NT2/D1 (cell line): ENCODE results near the gene LSM11.

Experiments used
- SUZ12 ChIP-seq: IDR thresholded peaks from 2 replicates; pipeline ENCODE4 v1.6.1; 2011; ENCODE audit not compliant: insufficient read length, insufficient read depth; ENCODE audit errors: extremely low read depth
- YY1 ChIP-seq: IDR thresholded peaks from 2 replicates; pipeline ENCODE4 v1.6.1; 2011; ENCODE audit not compliant: insufficient read length, insufficient read depth
- ZNF274 ChIP-seq: IDR thresholded peaks from 2 replicates; pipeline ENCODE4 v1.6.1; 2011; ENCODE audit warnings: mild to moderate bottlenecking, low read depth, low read length

GRCh38 chr5:157745041-157745456 lies 1.5 kb downstream of the LSM11 start:
- TF ChIP-seq SUZ12 (no peak), YY1 (no peak), ZNF274 (no peak)
